CD14-positive monocyte (primary cell): ENCODE data around the gene AGFG2. TPM values are rescaled to one million over a fixed set of nuclear protein-coding genes. Genes with fewer than 3 reads are reported as not detected.
A peak's percentile ranks its signal among the peaks of the same experiment; 100 is the strongest.

Experiments used
- DNase-seq, 3 donors: peaks; one replicate each; pipeline ENCODE4 v3.0.0-alpha.2; 2011 to 2022
- H2AFZ ChIP-seq: 2 replicates; pipeline ENCODE4 v1.6.0; 2012; ENCODE audit warnings: mild to moderate bottlenecking, low read depth, low read length, inconsistent platforms; ENCODE audit not compliant: insufficient read depth, poor library complexity, severe bottlenecking
- H3K27ac ChIP-seq, 2 donors: 1 replicate in 1 of 2; 2 replicates in 1 of 2; pipeline ENCODE4 v1.5.1; 2012 to 2013; ENCODE audit warnings: low read length in 2 of 2, control low read depth in 1 of 2, inconsistent platforms in 1 of 2, low read depth in 1 of 2, mild to moderate bottlenecking in 1 of 2
- H3K27me3 ChIP-seq, 2 donors: one replicate each; pipeline versions ENCODE4 v1.6.0 to v1.6.1; 2011 to 2013; ENCODE audit warnings: low read length in 2 of 2; ENCODE audit not compliant: control insufficient read depth in 2 of 2, insufficient read depth in 2 of 2
- H3K36me3 ChIP-seq, 2 donors: replicated peaks in 1 of 2; 1 replicate in 1 of 2; 2 replicates in 1 of 2; pipeline versions ENCODE4 v1.5.1 to v1.6.1; 2012 to 2013; ENCODE audit warnings: low read length in 2 of 2, control low read depth in 1 of 2, inconsistent platforms in 1 of 2, mild to moderate bottlenecking in 1 of 2; ENCODE audit not compliant: insufficient read depth in 2 of 2, control insufficient read depth in 1 of 2
- H3K4me1 ChIP-seq, 2 donors: 1 replicate in 1 of 2; 2 replicates in 1 of 2; pipeline versions ENCODE4 v1.5.1 to v1.6.1; 2012 to 2013; ENCODE audit warnings: low read length in 2 of 2, control low read depth in 1 of 2, inconsistent platforms in 1 of 2, mild to moderate bottlenecking in 1 of 2, moderate library complexity in 1 of 2; ENCODE audit not compliant: insufficient read depth in 2 of 2, control insufficient read depth in 1 of 2
- H3K4me2 ChIP-seq: replicated peaks from 2 replicates; pipeline ENCODE3; 2012; ENCODE audit warnings: low read length, moderate library complexity, mild to moderate bottlenecking; ENCODE audit not compliant: poor library complexity, severe bottlenecking; ENCODE audit errors: extremely low read depth
- H3K4me3 ChIP-seq, 3 experiments: fragments of 200-600 bp in 1 of 3; sonication (generic) in 1 of 3; replicated peaks in 1 of 3; 1 replicate in 2 of 3; 2 replicates in 1 of 3; pipeline ENCODE4 v1.5.1; 2011 to 2013; ENCODE audit warnings: low read length in 3 of 3, mild to moderate bottlenecking in 3 of 3, control low read depth in 2 of 3, low read depth in 2 of 3, inconsistent platforms in 1 of 3, moderate library complexity in 1 of 3
- H3K79me2 ChIP-seq: 2 replicates; pipeline ENCODE4 v1.6.0; 2012; ENCODE audit warnings: mild to moderate bottlenecking, control low read depth, inconsistent platforms, low read length, moderate library complexity; ENCODE audit not compliant: insufficient read depth
- H3K9ac ChIP-seq: 2 replicates; pipeline ENCODE4 v1.6.0; 2017; ENCODE audit warnings: low read length, mild to moderate bottlenecking; ENCODE audit not compliant: insufficient read depth, poor library complexity, severe bottlenecking
- H3K9me3 ChIP-seq, 2 donors: replicated peaks in 1 of 2; 1 replicate in 1 of 2; 2 replicates in 1 of 2; pipeline versions ENCODE4 v1.5.1 to v1.6.1; 2012 to 2013; ENCODE audit warnings: low read length in 2 of 2, control low read depth in 1 of 2; ENCODE audit not compliant: control insufficient read depth in 1 of 2, insufficient read depth in 1 of 2
- H4K20me1 ChIP-seq: 2 replicates; pipeline ENCODE4 v1.6.0; 2012; ENCODE audit warnings: mild to moderate bottlenecking, low read length, control low read depth, moderate library complexity; ENCODE audit not compliant: insufficient read depth
- H3K27ac Mint-ChIP-seq, 7 donors: one replicate each; pipeline ENCODE4 v1.8.0; 2020; ENCODE audit warnings: mild to moderate bottlenecking in 7 of 7, mixed read lengths in 7 of 7, moderate library complexity in 6 of 7, inconsistent platforms in 2 of 7
- H3K27me3 Mint-ChIP-seq, 3 donors: one replicate each; pipeline ENCODE4 v1.8.0; 2021 to 2022; ENCODE audit warnings: low read depth in 3 of 3, mild to moderate bottlenecking in 3 of 3, mixed read lengths in 3 of 3, moderate library complexity in 3 of 3, inconsistent platforms in 1 of 3
- H3K36me3 Mint-ChIP-seq, 2 donors: one replicate each; pipeline ENCODE4 v1.8.0; 2020; ENCODE audit warnings: mixed read lengths in 2 of 2, inconsistent platforms in 1 of 2, mild to moderate bottlenecking in 1 of 2
- H3K4me1 Mint-ChIP-seq: one replicate; pipeline ENCODE4 v1.8.0; 2020; ENCODE audit warnings: mild to moderate bottlenecking, mixed read lengths
- H3K4me3 Mint-ChIP-seq, 2 donors: one replicate each; pipeline ENCODE4 v1.8.0; 2020; ENCODE audit warnings: mild to moderate bottlenecking in 2 of 2, mixed read lengths in 2 of 2, moderate library complexity in 1 of 2
- H3K9me3 Mint-ChIP-seq, 7 donors: one replicate each; pipeline ENCODE4 v1.8.0; 2020 to 2022; ENCODE audit warnings: mixed read lengths in 7 of 7, mild to moderate bottlenecking in 6 of 7, moderate library complexity in 6 of 7, inconsistent platforms in 2 of 7
- CTCF ChIP-seq: fragments of 200-600 bp; IDR thresholded peaks from one replicate; pipeline ENCODE4 v1.8.0; 2022; ENCODE audit warnings: antibody characterized with exemption, mild to moderate bottlenecking
- WGBS: methylation state at CpG from one replicate; pipeline ENCODE4 v1.1.5; 2013; ENCODE audit warnings: missing lambda C conversion rate; ENCODE audit not compliant: insufficient coverage; 5-methylcytosine and 5-hydroxymethylcytosine counted together
- intact Hi-C, 2 donors: fragments of 100-400 bp; cut with micrococcal nuclease; formaldehyde crosslinking; loops; one replicate each; pipeline versions ENCODE4 v1.15.0 to v1.15.1; 2023
- polyA plus RNA-seq, 3 donors: library from polyadenylated mRNA; depleted of rRNA in 1 of 3; unstranded in 2 of 3; stranded (reverse) in 1 of 3; fragments of 300-500 nt in 2 of 3; fragments of >200 nt in 1 of 3; fragmentation: Illumina TruSeq in 2 of 3; gene quantifications; 1 replicate in 2 of 3; 2 replicates in 1 of 3; pipeline ENCODE4 v1.2.3, GENCODE V29; 2012 to 2021

The AGFG2 gene
- polyA plus RNA-seq, 3 donors, result 1.3 to 1.8 (median 1.8) TPM

GRCh38 chr7:100577507-100577906 lies 38.5 kb downstream of the AGFG2 start:
- DNase-seq, result no peak
- 97% methylated on average over 14 of the region's 14 CpGs for WGBS
- Mint-ChIP-seq H3K27me3 (peaks cover 1 to 14% (median 7%) of the 10 kb centered on the region in 3 donors), H3K36me3 (peaks cover 8 to 41% of the 10 kb centered on the region in 2 donors), H3K27ac (no peak overlapping the region), H3K4me1 (peaks cover 8% of the 10 kb centered on the region), H3K9me3 (peaks cover 0 to 5% (median 0%) of the 10 kb centered on the region in 7 donors), H3K4me3 (no peak overlapping the region)
- H3K27ac ChIP-seq, result no peak overlapping the region
- H2AFZ ChIP-seq, result no peak overlapping the region
- TF ChIP-seq CTCF, result no peak
- H3K27me3 ChIP-seq, result peaks cover 0 to 1% of the 10 kb centered on the region in 2 donors
- no peaks in the 10 kb centered on the region for H3K9me3 ChIP-seq
- peaks cover 31% of the 10 kb centered on the region for H3K79me2 ChIP-seq
- intact Hi-C loops, result no loop called here
- peaks cover 95 to 97% of the 10 kb centered on the region in 2 donors for H3K36me3 ChIP-seq
- peaks cover 6 to 14% of the 10 kb centered on the region in 2 donors for H3K4me1 ChIP-seq
- H4K20me1 ChIP-seq, result peaks cover 98% of the 10 kb centered on the region
- no peak overlapping the region for H3K4me3 ChIP-seq
- no peak overlapping the region for H3K4me2 ChIP-seq
- H3K9ac ChIP-seq, result no peak overlapping the region

DNA sequence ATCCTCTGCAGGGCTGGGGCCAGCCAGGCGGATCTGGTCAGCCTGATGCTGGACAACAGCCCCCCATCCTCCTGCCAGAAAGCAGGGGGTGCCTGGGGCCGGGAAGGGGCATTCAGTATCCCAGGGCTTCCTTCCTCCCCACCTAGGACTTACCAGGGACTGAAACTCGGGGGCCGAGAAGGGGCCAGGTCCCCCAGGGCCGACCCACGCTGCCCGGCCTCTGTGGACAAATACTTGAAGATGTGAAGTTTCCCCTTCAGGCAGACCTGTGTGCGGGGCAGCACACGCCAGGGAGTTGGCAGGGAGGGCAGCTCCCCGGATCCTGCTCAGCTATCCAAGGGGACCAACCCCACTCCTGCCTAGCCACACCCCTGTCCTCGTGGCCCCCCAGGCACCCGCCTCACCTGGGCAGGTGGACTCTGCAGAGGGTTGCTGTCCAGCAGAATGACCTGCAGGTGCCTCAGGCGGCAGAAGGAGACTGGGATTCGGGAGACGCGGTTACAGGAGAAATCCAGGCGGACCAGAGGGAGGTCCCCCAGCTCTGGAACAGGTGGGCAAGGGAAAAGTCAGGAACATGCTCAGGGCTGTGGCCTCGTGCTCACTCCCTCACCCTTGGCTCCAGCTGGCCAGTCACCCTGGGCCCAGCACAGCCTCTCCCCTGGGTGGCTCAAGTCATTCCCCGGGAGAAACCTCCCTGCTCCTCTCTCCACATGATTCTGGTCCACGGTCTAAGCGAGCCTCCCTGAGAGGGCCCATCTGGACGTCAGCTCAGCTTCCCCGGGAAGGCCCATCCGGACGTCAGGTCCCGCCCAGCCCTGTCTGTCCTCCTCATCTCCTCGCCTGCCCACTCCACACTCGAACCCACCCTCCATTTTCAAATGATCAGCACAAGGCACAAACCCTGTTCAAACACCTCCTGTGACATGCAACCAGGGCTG lies 39.5 kb downstream of the AGFG2 start:
- no peak overlapping the region for H3K9ac ChIP-seq
- H4K20me1 ChIP-seq, result peaks cover 98% of the 10 kb centered on the region
- peaks cover 86 to 89% of the 10 kb centered on the region in 2 donors for H3K36me3 ChIP-seq
- Mint-ChIP-seq H3K4me3 (no peak overlapping the region), H3K27ac (peak overlapping the region in 2 of 7 donors; percentile 28 to 61), H3K9me3 (peaks cover 0 to 5% (median 0%) of the 10 kb centered on the region in 7 donors), H3K27me3 (peaks cover 1 to 6% (median 2%) of the 10 kb centered on the region in 3 donors), H3K36me3 (peaks cover 0 to 39% of the 10 kb centered on the region in 2 donors), H3K4me1 (peaks cover 18% of the 10 kb centered on the region)
- intact Hi-C loops, result no loop called here
- no peak overlapping the region for H2AFZ ChIP-seq
- peaks cover 16 to 21% of the 10 kb centered on the region in 2 donors for H3K4me1 ChIP-seq
- peaks cover 41% of the 10 kb centered on the region for H3K79me2 ChIP-seq
- H3K4me2 ChIP-seq, result no peak overlapping the region
- TF ChIP-seq CTCF, result no peak
- H3K27me3 ChIP-seq, result no peaks in the 10 kb centered on the region
- H3K9me3 ChIP-seq, result no peaks in the 10 kb centered on the region
- 97% methylated on average over 23 of the region's 28 CpGs for WGBS
- H3K4me3 ChIP-seq, result no peak overlapping the region
- DNase-seq, result no peak
- H3K27ac ChIP-seq, result no peak overlapping the region
